CD14-positive monocyte (primary cell): ENCODE results near the gene LGR4. TPM values are rescaled to one million over a fixed set of nuclear protein-coding genes. Genes with fewer than 3 reads are reported as not detected.

Experiments
- DNase-seq, 3 donors: peaks; one replicate each; pipeline ENCODE4 v3.0.0-alpha.2; 2011 to 2022
- H2AFZ ChIP-seq: 2 replicates; pipeline ENCODE4 v1.6.0; 2012; ENCODE audit warnings: mild to moderate bottlenecking, low read depth, low read length, inconsistent platforms; ENCODE audit not compliant: insufficient read depth, poor library complexity, severe bottlenecking
- H3K27ac ChIP-seq, 2 donors: 1 replicate in 1 of 2; 2 replicates in 1 of 2; pipeline ENCODE4 v1.5.1; 2012 to 2013; ENCODE audit warnings: low read length in 2 of 2, control low read depth in 1 of 2, inconsistent platforms in 1 of 2, low read depth in 1 of 2, mild to moderate bottlenecking in 1 of 2
- H3K27me3 ChIP-seq, 2 donors: one replicate each; pipeline versions ENCODE4 v1.6.0 to v1.6.1; 2011 to 2013; ENCODE audit warnings: low read length in 2 of 2; ENCODE audit not compliant: control insufficient read depth in 2 of 2, insufficient read depth in 2 of 2
- H3K36me3 ChIP-seq, 2 donors: replicated peaks in 1 of 2; 1 replicate in 1 of 2; 2 replicates in 1 of 2; pipeline versions ENCODE4 v1.5.1 to v1.6.1; 2012 to 2013; ENCODE audit warnings: low read length in 2 of 2, control low read depth in 1 of 2, inconsistent platforms in 1 of 2, mild to moderate bottlenecking in 1 of 2; ENCODE audit not compliant: insufficient read depth in 2 of 2, control insufficient read depth in 1 of 2
- H3K4me1 ChIP-seq, 2 donors: 1 replicate in 1 of 2; 2 replicates in 1 of 2; pipeline versions ENCODE4 v1.5.1 to v1.6.1; 2012 to 2013; ENCODE audit warnings: low read length in 2 of 2, control low read depth in 1 of 2, inconsistent platforms in 1 of 2, mild to moderate bottlenecking in 1 of 2, moderate library complexity in 1 of 2; ENCODE audit not compliant: insufficient read depth in 2 of 2, control insufficient read depth in 1 of 2
- H3K4me2 ChIP-seq: replicated peaks from 2 replicates; pipeline ENCODE3; 2012; ENCODE audit warnings: low read length, moderate library complexity, mild to moderate bottlenecking; ENCODE audit not compliant: poor library complexity, severe bottlenecking; ENCODE audit errors: extremely low read depth
- H3K4me3 ChIP-seq, 3 experiments: fragments of 200-600 bp in 1 of 3; sonication (generic) in 1 of 3; replicated peaks in 1 of 3; 1 replicate in 2 of 3; 2 replicates in 1 of 3; pipeline ENCODE4 v1.5.1; 2011 to 2013; ENCODE audit warnings: low read length in 3 of 3, mild to moderate bottlenecking in 3 of 3, control low read depth in 2 of 3, low read depth in 2 of 3, inconsistent platforms in 1 of 3, moderate library complexity in 1 of 3
- H3K79me2 ChIP-seq: 2 replicates; pipeline ENCODE4 v1.6.0; 2012; ENCODE audit warnings: mild to moderate bottlenecking, control low read depth, inconsistent platforms, low read length, moderate library complexity; ENCODE audit not compliant: insufficient read depth
- H3K9ac ChIP-seq: 2 replicates; pipeline ENCODE4 v1.6.0; 2017; ENCODE audit warnings: low read length, mild to moderate bottlenecking; ENCODE audit not compliant: insufficient read depth, poor library complexity, severe bottlenecking
- H3K9me3 ChIP-seq, 2 donors: replicated peaks in 1 of 2; 1 replicate in 1 of 2; 2 replicates in 1 of 2; pipeline versions ENCODE4 v1.5.1 to v1.6.1; 2012 to 2013; ENCODE audit warnings: low read length in 2 of 2, control low read depth in 1 of 2; ENCODE audit not compliant: control insufficient read depth in 1 of 2, insufficient read depth in 1 of 2
- H4K20me1 ChIP-seq: 2 replicates; pipeline ENCODE4 v1.6.0; 2012; ENCODE audit warnings: mild to moderate bottlenecking, low read length, control low read depth, moderate library complexity; ENCODE audit not compliant: insufficient read depth
- H3K27ac Mint-ChIP-seq, 7 donors: one replicate each; pipeline ENCODE4 v1.8.0; 2020; ENCODE audit warnings: mild to moderate bottlenecking in 7 of 7, mixed read lengths in 7 of 7, moderate library complexity in 6 of 7, inconsistent platforms in 2 of 7
- H3K27me3 Mint-ChIP-seq, 3 donors: one replicate each; pipeline ENCODE4 v1.8.0; 2021 to 2022; ENCODE audit warnings: low read depth in 3 of 3, mild to moderate bottlenecking in 3 of 3, mixed read lengths in 3 of 3, moderate library complexity in 3 of 3, inconsistent platforms in 1 of 3
- H3K36me3 Mint-ChIP-seq, 2 donors: one replicate each; pipeline ENCODE4 v1.8.0; 2020; ENCODE audit warnings: mixed read lengths in 2 of 2, inconsistent platforms in 1 of 2, mild to moderate bottlenecking in 1 of 2
- H3K4me1 Mint-ChIP-seq: one replicate; pipeline ENCODE4 v1.8.0; 2020; ENCODE audit warnings: mild to moderate bottlenecking, mixed read lengths
- H3K4me3 Mint-ChIP-seq, 2 donors: one replicate each; pipeline ENCODE4 v1.8.0; 2020; ENCODE audit warnings: mild to moderate bottlenecking in 2 of 2, mixed read lengths in 2 of 2, moderate library complexity in 1 of 2
- H3K9me3 Mint-ChIP-seq, 7 donors: one replicate each; pipeline ENCODE4 v1.8.0; 2020 to 2022; ENCODE audit warnings: mixed read lengths in 7 of 7, mild to moderate bottlenecking in 6 of 7, moderate library complexity in 6 of 7, inconsistent platforms in 2 of 7
- WGBS: methylation state at CpG from one replicate; pipeline ENCODE4 v1.1.5; 2013; ENCODE audit warnings: missing lambda C conversion rate; ENCODE audit not compliant: insufficient coverage; 5-methylcytosine and 5-hydroxymethylcytosine counted together
- intact Hi-C, 2 donors: fragments of 100-400 bp; cut with micrococcal nuclease; formaldehyde crosslinking; loops; one replicate each; pipeline versions ENCODE4 v1.15.0 to v1.15.1; 2023
- polyA plus RNA-seq, 3 donors: library from polyadenylated mRNA; depleted of rRNA in 1 of 3; unstranded in 2 of 3; stranded (reverse) in 1 of 3; fragments of 300-500 nt in 2 of 3; fragments of >200 nt in 1 of 3; fragmentation: Illumina TruSeq in 2 of 3; gene quantifications; 1 replicate in 2 of 3; 2 replicates in 1 of 3; pipeline ENCODE4 v1.2.3, GENCODE V29; 2012 to 2021
- TF ChIP-seq, protein P1 (sequence below): fragments of 200-600 bp; IDR thresholded peaks from one replicate; pipeline ENCODE4 v1.8.0; 2022; ENCODE audit warnings: antibody characterized with exemption, mild to moderate bottlenecking

LGR4 gene
- polyA plus RNA-seq, 3 donors, result 0.67 to 0.92 (median 0.72) TPM

DNA sequence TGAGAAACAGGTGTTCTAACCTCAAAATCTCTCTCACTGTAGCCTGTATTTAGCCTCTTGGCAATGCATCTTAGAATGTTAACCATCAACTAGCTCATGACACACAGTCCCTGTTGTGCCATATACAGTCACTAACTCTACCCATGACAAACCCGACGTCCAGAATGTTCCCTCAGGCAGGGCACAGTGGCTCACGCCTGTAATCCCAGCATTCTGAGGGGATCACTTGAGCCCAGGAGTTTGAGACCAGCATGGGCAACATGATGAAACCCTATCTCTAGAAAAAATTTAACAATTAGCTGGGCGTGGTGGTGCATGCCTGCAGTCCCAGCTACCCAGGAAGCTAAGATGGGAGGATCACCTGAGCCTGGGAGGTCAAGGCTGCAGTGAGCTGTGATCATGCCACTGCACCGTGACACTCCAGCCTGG lies 91.3 kb downstream of the LGR4 start:
- H3K79me2 ChIP-seq, result no peaks in the 10 kb centered on the region
- H3K27me3 ChIP-seq, result no peaks in the 10 kb centered on the region
- Mint-ChIP-seq H3K27ac (no peak overlapping the region), H3K4me3 (no peak overlapping the region), H3K4me1 (no peaks in the 10 kb centered on the region), H3K27me3 (no peaks in the 10 kb centered on the region), H3K36me3 (no peaks in the 10 kb centered on the region), H3K9me3 (no peaks in the 10 kb centered on the region)
- 95% methylated on average over 4 of the region's 5 CpGs for WGBS
- H3K27ac ChIP-seq, result no peak overlapping the region
- H3K9ac ChIP-seq, result no peak overlapping the region
- intact Hi-C loops, result no loop called here
- TF ChIP-seq, protein P1, sequence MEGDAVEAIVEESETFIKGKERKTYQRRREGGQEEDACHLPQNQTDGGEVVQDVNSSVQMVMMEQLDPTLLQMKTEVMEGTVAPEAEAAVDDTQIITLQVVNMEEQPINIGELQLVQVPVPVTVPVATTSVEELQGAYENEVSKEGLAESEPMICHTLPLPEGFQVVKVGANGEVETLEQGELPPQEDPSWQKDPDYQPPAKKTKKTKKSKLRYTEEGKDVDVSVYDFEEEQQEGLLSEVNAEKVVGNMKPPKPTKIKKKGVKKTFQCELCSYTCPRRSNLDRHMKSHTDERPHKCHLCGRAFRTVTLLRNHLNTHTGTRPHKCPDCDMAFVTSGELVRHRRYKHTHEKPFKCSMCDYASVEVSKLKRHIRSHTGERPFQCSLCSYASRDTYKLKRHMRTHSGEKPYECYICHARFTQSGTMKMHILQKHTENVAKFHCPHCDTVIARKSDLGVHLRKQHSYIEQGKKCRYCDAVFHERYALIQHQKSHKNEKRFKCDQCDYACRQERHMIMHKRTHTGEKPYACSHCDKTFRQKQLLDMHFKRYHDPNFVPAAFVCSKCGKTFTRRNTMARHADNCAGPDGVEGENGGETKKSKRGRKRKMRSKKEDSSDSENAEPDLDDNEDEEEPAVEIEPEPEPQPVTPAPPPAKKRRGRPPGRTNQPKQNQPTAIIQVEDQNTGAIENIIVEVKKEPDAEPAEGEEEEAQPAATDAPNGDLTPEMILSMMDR, result no peak
- H3K4me1 ChIP-seq, result no peaks in the 10 kb centered on the region
- H4K20me1 ChIP-seq, result no peaks in the 10 kb centered on the region
- H2AFZ ChIP-seq, result no peak overlapping the region
- H3K36me3 ChIP-seq, result no peaks in the 10 kb centered on the region
- H3K4me3 ChIP-seq, result no peak overlapping the region
- H3K4me2 ChIP-seq, result no peak overlapping the region
- DNase-seq, result no peak
- H3K9me3 ChIP-seq, result no peaks in the 10 kb centered on the region

DNA sequence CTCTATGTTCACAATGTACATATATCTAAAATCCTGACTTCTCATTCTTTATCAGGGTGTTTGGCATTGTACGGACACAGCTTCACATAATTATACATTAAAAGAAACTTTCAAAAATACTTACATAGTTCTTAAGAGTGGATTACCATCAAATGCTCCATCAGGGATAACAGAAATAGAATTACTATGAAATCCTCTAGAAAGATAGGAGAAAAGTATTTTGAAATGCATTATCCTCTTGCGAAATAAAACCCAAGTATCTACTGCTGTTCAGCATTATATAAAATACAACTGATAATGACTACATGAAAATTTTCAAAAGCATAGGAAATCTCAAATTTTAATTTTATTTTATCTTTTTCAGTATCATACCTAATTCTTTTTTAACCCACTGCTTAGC lies 91.8 kb downstream of the LGR4 start:
- Mint-ChIP-seq H3K27ac (no peak overlapping the region), H3K4me3 (no peak overlapping the region)
- WGBS, result no CpG with 5 or more reads among the region's 2 CpGs

More for the DNA sequence above, 91.8 kb downstream of the LGR4 start:
- Mint-ChIP-seq H3K9me3 (no peaks in the 10 kb centered on the region), H3K4me1 (no peaks in the 10 kb centered on the region), H3K36me3 (no peaks in the 10 kb centered on the region), H3K27me3 (no peaks in the 10 kb centered on the region)
- TF ChIP-seq, protein P1, result no peak
- no peaks in the 10 kb centered on the region for H3K9me3 ChIP-seq
- H3K27ac ChIP-seq, result no peak overlapping the region
- H3K9ac ChIP-seq, result no peak overlapping the region
- no peak overlapping the region for H3K4me2 ChIP-seq
- no peak overlapping the region for H2AFZ ChIP-seq
- no peaks in the 10 kb centered on the region for H4K20me1 ChIP-seq
- no peak overlapping the region for H3K4me3 ChIP-seq
- no peaks in the 10 kb centered on the region for H3K79me2 ChIP-seq
- no peaks in the 10 kb centered on the region for H3K4me1 ChIP-seq
- DNase-seq, result no peak
- no peaks in the 10 kb centered on the region for H3K27me3 ChIP-seq
- H3K36me3 ChIP-seq, result no peaks in the 10 kb centered on the region
- intact Hi-C loops, result no loop called here
